22Rv1 (cell line): ENCODE measurements around the gene RPL5.

Experiments
- ZFX ChIP-seq: fragments of 450-650 bp; IDR thresholded peaks from 2 replicates; pipeline ENCODE4 v1.6.1; 2017; ENCODE audit warnings: antibody characterized with exemption, borderline replicate concordance
- TF ChIP-seq, protein P1 (sequence below): fragments of 450-650 bp; IDR thresholded peaks from 2 replicates; pipeline ENCODE4 v1.5.1; 2017; ENCODE audit warnings: mild to moderate bottlenecking

DNA sequence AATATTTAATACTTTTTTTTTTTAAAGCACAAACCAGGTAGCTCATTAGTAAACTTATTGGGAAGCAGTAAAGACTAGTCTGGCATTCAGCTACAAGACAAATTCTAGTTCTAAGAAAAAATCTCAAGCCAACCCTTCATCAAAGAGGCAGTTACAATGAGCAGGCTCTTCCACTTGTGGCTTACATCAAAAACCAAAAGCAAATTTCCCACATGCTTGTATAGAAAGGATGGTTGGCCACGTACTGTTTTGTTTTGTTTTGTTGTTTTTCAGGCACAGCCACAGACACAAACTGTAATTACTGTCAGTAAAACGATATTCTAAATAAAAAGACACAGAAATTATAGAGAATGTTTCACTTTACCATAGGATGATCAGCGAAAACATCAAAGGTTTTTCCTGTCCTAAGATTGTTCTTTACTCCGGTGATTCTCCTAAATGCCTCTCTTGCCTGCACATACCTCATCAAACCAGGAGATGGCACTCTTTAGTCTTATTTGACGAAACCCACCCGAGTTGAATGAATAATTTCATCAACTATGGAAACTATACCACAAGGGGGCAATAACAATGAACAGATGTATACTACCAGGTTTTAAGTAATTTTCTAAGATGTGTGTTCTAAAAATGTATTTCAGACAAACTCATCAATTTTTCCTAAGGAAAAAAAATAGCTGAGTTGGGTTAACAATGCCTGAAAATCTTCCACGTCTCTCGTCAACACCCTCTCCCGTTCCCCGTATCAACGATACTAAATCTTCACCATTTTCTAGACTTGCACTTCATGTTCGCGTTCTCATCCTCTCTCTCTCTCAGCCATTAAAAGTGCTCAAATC is 26.9 kb downstream of the RPL5 start:
- TF ChIP-seq, protein P1, sequence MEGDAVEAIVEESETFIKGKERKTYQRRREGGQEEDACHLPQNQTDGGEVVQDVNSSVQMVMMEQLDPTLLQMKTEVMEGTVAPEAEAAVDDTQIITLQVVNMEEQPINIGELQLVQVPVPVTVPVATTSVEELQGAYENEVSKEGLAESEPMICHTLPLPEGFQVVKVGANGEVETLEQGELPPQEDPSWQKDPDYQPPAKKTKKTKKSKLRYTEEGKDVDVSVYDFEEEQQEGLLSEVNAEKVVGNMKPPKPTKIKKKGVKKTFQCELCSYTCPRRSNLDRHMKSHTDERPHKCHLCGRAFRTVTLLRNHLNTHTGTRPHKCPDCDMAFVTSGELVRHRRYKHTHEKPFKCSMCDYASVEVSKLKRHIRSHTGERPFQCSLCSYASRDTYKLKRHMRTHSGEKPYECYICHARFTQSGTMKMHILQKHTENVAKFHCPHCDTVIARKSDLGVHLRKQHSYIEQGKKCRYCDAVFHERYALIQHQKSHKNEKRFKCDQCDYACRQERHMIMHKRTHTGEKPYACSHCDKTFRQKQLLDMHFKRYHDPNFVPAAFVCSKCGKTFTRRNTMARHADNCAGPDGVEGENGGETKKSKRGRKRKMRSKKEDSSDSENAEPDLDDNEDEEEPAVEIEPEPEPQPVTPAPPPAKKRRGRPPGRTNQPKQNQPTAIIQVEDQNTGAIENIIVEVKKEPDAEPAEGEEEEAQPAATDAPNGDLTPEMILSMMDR: peak; percentile 88
- no peak for TF ChIP-seq ZFX
